ACHN (cell line): ENCODE data around the gene LDLRAD4.

ENCODE experiments used
- DNase-seq: peaks from one replicate; pipeline ENCODE4 v3.0.0-alpha.2; 2015
- in situ Hi-C: cut with HindIII; loops from 2 replicates; pipeline ENCODE4 v1.10.0; 2017; ENCODE audit warnings: low sequenced_read_pairs, low pct_ligation_motif_present, low pct_unique_long_range_greater_than_20kb

The LDLRAD4 gene

DNA sequence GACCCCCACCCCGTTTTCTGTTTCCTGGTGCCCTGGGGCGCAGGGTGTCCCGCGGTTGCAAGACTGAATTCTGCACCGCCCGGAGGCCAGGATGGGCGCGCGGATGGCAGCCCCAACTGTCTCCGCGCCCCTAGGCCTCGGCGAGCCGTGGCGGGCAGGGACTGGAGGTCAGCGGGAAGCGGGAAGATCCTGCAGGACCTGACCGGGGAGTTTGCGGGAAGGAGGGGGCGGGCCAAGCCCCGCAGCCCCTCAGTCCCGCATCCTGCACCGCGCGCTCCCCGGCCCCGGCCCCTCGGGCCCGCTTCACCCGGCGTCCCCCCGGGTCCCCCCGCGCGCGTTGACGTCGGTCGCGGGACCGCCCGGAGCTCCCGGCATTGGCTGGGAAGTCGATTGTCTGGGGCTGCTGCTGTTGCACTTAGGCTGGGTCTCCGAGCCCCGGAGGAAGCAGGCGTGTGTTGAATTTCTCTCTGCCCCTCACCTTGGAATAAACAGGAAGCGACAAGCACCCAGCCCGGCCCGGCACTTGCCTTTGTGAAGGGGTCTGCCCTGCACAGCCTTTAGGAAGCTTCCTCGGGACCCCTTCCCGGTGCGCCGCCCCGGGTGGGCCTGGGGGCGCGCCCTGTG is at the start of gene LDLRAD4:
Gene LDLRAD4 (plus strand): TSS at position 393 of the 624 bp plus-strand sequence.
- DNase-seq: no peak
- in situ Hi-C loops: no loop called here

- in situ Hi-C loops: no loop called here
- no peak for DNase-seq
Observed at GRCh38 chr18:13173578-13174145, 44.9 kb upstream of the LDLRAD4 start.

DNA sequence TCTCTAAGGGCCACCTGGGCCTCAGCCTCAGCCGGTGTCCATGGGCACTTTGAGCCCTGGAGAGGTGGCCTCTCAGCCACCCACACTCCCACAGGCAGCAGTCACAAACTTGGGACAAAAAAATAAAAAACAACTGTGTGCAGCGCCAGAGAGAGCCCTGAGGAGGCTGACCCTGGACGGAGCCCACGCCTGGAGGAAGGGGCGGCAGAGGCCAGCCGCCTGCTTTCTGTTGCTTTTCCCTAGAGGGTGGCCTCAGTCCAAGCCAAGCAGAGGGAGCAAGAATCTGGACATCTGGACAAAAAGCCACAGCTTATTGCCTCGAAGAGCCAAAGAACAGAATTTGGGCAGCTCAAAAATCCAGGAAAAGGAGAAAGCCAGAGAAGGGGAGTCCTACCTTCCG is 43.3 kb upstream of the LDLRAD4 start:
- DNase-seq: no peak
- in situ Hi-C loops: no loop called here

DNA sequence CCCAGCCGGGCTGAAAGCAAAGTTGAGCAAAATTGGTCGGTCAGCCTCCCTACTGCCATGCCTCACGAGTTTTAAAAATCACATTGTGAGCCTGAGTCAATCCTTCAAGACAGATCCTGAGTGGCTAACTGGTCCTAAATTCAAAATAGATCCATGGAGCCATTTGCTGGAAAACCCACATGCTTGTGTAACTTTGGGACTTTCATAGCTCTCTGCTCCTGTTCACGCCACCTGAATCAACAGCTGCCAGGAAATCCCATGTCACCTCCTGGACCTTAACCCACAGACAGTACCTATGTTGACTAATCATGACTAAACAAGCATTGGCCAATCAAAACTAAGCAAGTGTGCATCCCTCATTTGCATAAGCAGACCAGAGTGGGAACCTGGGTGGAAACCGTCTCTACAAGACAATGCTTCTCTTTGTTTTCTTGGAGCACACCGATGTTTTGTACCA is 42.8 kb upstream of the LDLRAD4 start:
- in situ Hi-C loops: no loop called here
- DNase-seq: no peak

DNA sequence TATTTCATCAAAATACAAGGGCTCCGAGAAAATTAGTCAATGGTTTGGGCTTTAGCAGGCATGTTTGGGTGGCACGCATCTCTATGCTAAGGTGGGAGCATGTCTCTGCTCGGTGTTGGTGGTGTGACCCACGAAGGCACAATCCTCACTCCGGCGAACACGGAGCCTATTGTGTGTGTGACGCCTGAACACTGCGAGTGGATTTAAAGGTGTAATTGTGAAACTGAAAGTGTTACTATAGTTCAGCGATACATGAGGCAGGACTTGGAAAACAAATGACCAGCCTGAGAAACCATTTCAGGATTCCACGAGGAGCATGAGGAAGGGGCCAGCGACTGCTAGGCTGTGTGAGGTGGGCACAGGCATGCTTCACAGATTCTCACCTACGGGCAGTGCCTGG is 41.7 kb upstream of the LDLRAD4 start:
- no peak for DNase-seq
- in situ Hi-C loops: no loop called here

DNA sequence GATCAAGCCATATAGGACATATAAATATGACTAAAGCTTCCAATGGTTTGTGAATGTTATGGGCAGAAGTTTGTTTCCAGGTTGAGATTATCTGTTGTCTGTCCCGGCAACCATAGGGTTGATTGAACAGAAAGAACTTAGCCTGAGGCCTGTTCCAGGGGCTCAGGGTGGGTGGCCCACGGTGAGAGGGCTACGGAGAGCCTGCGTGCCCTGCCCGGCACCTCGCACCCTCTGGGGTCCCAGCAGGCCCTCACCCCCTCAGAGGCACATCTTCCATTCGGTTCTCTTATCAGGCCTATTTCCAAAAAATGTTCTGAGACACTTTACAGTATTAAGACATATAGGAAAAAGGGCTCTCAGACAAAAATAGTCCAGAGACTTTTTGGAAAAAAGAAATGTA is 40.4 kb upstream of the LDLRAD4 start:
- in situ Hi-C loops: no loop called here
- DNase-seq: no peak

GRCh38 chr18:13178976-13179375 is 39.6 kb upstream of the LDLRAD4 start:
- DNase-seq: no peak
- in situ Hi-C loops: no loop called here

- DNase-seq: no peak
- in situ Hi-C loops: no loop called here
Observed at GRCh38 chr18:13179566-13180113, 38.9 kb upstream of the LDLRAD4 start.

- DNase-seq: no peak
- in situ Hi-C loops: no loop called here
Observed at GRCh38 chr18:13180614-13181375, 37.8 kb upstream of the LDLRAD4 start.

GRCh38 chr18:13181765-13182164 is 36.8 kb upstream of the LDLRAD4 start:
- DNase-seq: no peak
- in situ Hi-C loops: no loop called here

DNA sequence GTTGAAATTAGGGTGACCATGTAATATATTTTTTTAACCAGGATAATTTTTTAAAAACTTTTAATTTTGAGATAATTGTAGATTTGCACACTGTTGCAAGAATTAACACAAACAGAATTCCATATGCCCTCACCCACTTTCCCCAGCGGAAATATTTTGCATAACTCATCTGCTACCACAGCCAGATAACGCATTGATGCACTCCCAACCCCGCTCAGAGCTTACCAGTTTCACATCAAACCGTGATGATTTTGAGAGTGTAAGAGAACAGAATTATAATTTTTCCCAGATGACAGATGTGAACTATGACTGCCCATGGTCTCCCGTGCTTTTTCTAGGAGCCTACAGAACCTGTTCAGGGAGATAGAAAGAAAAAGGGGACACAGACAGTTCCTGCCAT is 35.2 kb upstream of the LDLRAD4 start:
- no peak for DNase-seq
- in situ Hi-C loops: no loop called here

DNA sequence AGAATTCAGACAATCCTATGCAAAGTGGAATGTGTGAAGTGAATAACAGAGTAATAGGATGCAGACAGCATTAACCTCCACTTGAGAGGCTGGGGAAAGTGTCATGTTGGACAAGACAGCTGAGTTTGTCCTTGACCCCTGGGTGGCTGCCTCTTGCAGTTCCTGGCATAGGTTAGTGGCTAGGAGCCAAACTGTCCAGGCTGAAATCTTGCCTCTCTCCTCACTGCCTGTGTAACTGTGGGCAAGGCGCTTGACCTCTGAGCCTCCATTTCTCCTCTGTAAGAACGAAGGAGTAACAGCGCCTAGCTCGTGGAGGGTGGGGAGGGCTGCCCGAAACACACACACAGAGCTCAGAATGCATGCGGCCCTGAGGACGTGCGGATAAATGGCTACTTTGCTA is 34.8 kb upstream of the LDLRAD4 start:
- in situ Hi-C loops: no loop called here
- no peak for DNase-seq

DNA sequence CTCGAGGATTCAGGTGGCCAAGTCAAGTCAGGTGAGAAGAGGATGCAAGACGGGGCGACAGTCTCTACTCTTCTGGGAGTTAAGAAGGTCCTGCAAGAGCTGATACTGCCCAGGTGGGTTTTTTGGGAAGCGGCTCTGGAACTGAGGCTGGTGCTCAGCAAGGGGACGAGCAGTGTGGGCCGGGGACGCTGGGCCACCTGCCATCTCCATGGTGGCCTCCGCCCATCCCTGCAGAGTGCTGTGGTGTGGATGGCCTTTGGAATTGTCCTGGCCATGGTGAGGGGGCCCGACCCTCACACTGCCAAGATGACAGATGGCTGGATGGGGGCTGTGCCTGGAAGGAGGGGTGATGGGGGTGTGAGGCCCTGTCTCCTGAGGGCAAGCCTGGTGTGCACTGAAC is 34.2 kb upstream of the LDLRAD4 start:
- no peak for DNase-seq
- in situ Hi-C loops: no loop called here

- in situ Hi-C loops: no loop called here
- no peak for DNase-seq
Observed at GRCh38 chr18:13185675-13186198, 32.8 kb upstream of the LDLRAD4 start.

- in situ Hi-C loops: no loop called here
- no peak for DNase-seq
Observed at GRCh38 chr18:13186687-13187086, 31.9 kb upstream of the LDLRAD4 start.

DNA sequence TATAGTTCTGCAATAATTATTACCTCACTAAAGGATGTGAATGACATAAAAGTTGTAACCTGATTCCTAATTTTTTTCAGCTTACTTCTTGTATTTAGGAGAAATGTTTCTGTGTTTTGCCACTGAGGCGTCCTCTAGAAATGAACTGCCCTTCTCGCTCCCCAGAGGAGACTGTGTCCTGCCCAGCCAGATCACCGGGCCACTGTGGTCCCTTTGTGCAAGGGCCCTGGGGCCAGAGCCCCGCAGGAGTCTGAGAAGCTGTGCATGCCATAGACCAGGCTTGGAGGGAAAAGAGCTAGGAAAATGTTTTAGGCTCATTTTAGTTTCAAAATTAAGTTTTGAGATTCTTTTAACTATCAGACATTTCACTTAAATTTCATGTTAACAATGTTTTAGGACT is 31.1 kb upstream of the LDLRAD4 start:
- in situ Hi-C loops: no loop called here
- DNase-seq: no peak

DNA sequence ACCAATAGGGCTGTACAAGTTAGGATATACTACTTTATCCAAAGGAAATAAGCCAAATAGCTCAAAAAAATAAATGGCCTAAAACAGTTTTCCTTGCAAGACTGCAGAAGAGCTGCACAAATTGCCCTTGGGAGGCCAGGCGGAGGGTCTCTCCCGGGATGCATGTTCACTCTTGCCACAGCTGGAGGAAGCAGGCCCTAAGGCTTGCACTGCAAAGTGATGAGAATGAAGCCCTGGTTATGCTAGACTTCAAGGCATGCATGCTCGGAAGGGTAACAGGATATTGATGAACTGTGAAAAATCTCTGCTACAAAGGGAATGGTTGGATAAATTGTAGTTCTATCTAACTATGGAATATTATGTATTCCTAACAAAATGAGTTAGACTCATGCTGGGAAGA is 27.5 kb upstream of the LDLRAD4 start:
- in situ Hi-C loops: no loop called here
- DNase-seq: no peak

DNA sequence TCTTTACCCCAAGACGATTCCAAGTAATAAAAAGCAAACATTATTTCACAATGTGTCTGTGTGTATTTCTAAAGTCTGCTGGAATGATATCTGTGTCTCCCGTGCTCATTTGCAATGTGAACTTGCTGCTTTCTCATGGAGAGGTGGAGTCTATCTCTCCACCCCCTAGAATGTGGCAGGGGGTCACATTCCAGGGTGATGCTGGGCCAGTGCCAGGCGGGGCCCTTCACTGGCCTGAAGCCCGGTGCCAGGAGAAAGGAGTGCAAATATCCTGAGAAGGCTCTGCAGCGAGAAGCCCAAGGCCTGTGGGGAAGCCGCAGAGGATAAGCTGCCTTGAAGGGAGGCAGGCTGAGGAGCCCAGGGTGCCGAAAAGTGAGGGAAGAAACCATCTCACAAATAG is 26.8 kb upstream of the LDLRAD4 start:
- DNase-seq: no peak
- in situ Hi-C loops: no loop called here

DNA sequence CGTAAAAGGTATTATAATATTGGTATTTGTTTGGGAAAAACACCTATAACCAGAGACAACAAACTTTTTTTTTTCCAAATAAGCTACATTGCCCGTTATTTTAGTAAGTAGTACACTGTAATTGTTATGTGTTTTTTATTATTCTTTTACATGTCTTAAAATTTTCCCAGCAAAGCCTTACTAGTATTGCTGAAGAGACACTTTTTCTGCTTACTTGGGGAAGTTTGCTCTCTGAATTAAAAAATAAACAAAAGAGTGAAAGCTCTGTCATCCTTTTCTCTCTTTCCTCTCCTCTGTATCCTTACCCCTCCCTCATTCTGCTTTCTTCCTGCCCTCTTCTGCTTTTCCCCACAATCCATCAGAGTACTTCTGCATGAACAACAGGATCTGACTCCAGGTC is 25.6 kb upstream of the LDLRAD4 start:
- in situ Hi-C loops: no loop called here
- DNase-seq: no peak
